ENCODE measurements around the gene PLCG2. TPM values are rescaled to one million over a fixed set of nuclear protein-coding genes. Genes with fewer than 3 reads are reported as not detected.

PLCG2 gene
- total and polyA plus RNA-seq, 7 donors: 1.6 to 24.8 (median 3.6) TPM

GRCh38 chr16:81779536-81780320, 637 bp downstream of the PLCG2 start:
- Histone ChIP-seq H3K9me3 (no peaks in the 10 kb centered on the region), H3K27ac (peak overlapping the region; percentile 24 to 57 (median 34)), H3K4me1 (peaks cover 0 to 23% (median 19%) of the 10 kb centered on the region in 4 donors), H3K27me3 (peaks cover 4 to 29% (median 17%) of the 10 kb centered on the region in 3 donors), H3K36me3 (no peaks in the 10 kb centered on the region), H3K4me3 (peak overlapping the region; percentile 22 to 69 (median 52))
- TF ChIP-seq POLR2A (IDR thresholded peaks at IDR 0.05): no peak
- DNase-seq: no peak
- intact Hi-C loops (cut with DNase I): no loop called here
- WGBS, 2 donors: 3% methylated on average over 58 of the region's 58 CpGs

- Histone ChIP-seq H3K36me3 (no peaks in the 10 kb centered on the region), H3K27me3 (peaks cover 4 to 29% (median 17%) of the 10 kb centered on the region in 3 donors), H3K9me3 (no peaks in the 10 kb centered on the region), H3K4me1 (peaks cover 0 to 23% (median 19%) of the 10 kb centered on the region in 4 donors), H3K4me3 (peak overlapping the region in 2 of 4 donors; percentile 59 to 69), H3K27ac (no peak overlapping the region)
- WGBS, 2 donors: 54 to 65% methylated on average over 8 of the region's 8 CpGs
- intact Hi-C loops (cut with DNase I): no loop called here
- no peak for TF ChIP-seq POLR2AphosphoS5 (IDR thresholded peaks at IDR 0.05)
- TF ChIP-seq EP300 (IDR thresholded peaks at IDR 0.05): no peak
- TF ChIP-seq POLR2A (IDR thresholded peaks at IDR 0.05): no peak
- TF ChIP-seq CTCF (IDR thresholded peaks at IDR 0.05): no peak
- DNase-seq: no peak
Observed at GRCh38 chr16:81780350-81780749, 1.3 kb downstream of the PLCG2 start.

DNA sequence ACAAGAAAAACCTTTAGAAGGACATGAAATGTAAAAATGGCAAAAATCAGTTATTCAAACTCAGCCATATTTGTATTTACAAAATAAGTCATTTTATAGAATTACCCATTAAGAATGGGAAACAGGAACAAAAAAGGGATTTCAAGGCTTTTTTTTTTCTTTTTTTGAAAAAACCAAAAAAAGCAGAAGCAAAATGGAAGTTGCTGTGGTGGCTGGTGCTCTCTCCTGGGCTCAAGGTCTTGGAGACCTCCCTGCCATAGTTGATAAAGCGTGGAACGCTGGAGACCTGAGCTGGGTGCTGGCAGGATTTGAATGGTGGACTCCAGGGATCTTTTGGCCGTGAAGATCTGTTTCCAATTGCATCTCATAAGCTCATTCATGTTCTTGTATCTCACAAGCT, 3.1 kb downstream of the PLCG2 start:
- no peaks in the 10 kb centered on the region for H3K9me3 ChIP-seq
- H3K4me3 ChIP-seq: no peak overlapping the region
- DNase-seq: no peak
- peaks cover 4 to 29% (median 17%) of the 10 kb centered on the region in 3 donors for H3K27me3 ChIP-seq
- H3K36me3 ChIP-seq: no peaks in the 10 kb centered on the region
- H3K4me1 ChIP-seq: peaks cover 0 to 23% (median 19%) of the 10 kb centered on the region in 4 donors
- intact Hi-C loops (cut with DNase I): no loop called here
- TF ChIP-seq CTCF (IDR thresholded peaks at IDR 0.05): no peak
- no peak for TF ChIP-seq EP300 (IDR thresholded peaks at IDR 0.05)
- no peak for TF ChIP-seq POLR2A (IDR thresholded peaks at IDR 0.05)
- TF ChIP-seq POLR2AphosphoS5 (IDR thresholded peaks at IDR 0.05): no peak
- 81 to 92% methylated on average over 3 of the region's 3 CpGs for WGBS, 2 donors
- no peak overlapping the region for H3K27ac ChIP-seq

DNA sequence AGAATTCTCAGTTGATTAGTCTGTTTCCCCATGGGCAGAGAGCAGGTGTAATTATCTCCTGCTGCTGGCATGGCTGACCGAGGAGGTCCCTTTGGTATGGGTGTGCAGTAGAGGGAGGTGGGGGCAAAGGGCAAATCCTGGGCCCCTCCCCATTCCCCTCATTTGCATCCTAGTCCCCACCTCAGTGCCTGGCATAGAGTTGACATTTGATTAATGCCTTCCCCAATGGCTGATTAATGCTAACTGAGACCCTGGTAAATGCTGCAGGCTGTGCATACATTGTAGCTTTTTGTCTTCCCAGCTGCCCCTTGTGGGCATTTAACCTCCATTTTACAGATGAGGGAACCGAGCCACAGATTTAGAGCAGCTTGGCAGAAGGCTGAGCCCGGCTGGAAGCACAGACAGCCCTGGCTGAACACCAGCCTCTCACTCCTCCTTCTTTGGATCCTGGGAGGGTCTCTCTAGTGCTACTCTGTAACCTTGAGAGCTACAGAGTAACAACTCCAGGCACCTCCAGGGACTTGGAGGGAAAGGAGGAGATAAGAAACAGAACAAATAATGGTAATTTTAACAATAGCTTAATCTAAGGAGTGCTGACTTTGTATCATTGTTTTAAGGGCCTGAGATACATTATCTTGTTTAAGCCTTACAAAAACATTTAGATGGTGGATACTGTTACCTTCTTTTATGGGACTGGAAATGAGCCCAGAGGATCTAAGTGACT, 5.1 kb downstream of the PLCG2 start:
- no peak for DNase-seq
- Histone ChIP-seq H3K27me3 (peaks cover 4 to 20% (median 12%) of the 10 kb centered on the region in 3 donors), H3K4me3 (no peak overlapping the region), H3K4me1 (peaks cover 0 to 22% (median 16%) of the 10 kb centered on the region in 4 donors), H3K27ac (no peak overlapping the region), H3K9me3 (no peaks in the 10 kb centered on the region), H3K36me3 (no peaks in the 10 kb centered on the region)
- no peak for TF ChIP-seq POLR2A (IDR thresholded peaks at IDR 0.05)
- TF ChIP-seq POLR2AphosphoS5 (IDR thresholded peaks at IDR 0.05): no peak
- no peak for TF ChIP-seq EP300 (IDR thresholded peaks at IDR 0.05)
- TF ChIP-seq CTCF (IDR thresholded peaks at IDR 0.05): no peak
- intact Hi-C loops (cut with DNase I): no loop called here
- 19 to 45% methylated on average over 3 of the region's 3 CpGs for WGBS, 2 donors
